GM21367 (cell line): ENCODE measurements around the gene CARD6.
"Not testable (repeated sequence)": the region's sequence is repeated elsewhere in the genome, so short reads cannot be mapped to it uniquely, and the experiment has no call there.

Source experiments
- ATAC-seq: cut with Tn5 transposase; IDR thresholded peaks from one replicate; pipeline ENCODE4 v1.9.1; 2021; ENCODE audit not compliant: unreplicated experiment

CARD6 gene

DNA sequence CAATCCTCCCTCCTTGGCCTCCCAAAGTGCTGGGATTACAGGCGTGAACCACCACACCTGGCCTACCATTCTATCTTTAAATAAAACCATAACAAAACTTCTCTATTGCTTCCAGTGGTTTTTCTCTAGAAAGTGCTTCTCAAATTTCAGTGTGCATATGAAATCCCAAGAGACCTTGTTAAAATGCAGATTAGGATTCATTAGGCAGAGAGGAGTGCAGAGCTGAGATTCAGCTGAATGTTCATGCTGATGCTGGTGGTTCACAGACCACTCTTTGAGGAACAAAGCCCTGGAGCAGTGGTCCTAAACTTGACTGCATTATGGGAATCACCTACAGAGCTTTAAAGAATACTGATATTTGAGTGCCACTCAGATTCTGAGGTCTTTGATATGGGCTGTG, 28.2 kb downstream of the CARD6 start:
- no peak for ATAC-seq

DNA sequence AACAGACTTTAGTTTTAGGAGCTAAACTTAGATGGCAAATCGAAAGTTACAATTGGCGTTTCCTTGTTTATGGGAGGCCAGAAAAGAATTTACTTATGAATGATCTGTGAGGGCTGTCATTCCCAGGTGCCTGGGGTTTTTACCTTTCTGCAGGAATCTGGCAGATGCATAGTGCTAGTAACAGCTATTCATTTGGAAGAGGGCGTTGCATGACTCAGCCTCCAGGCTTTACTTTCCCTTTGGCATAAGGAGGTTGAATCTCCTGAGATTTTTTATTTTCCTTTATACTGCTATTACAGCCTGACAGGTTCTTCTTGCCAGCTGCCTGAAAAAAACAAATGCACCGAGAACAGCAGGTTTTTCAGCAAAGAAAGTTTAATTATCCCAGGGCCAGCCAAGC, 30.0 kb downstream of the CARD6 start:
- no peak for ATAC-seq

DNA sequence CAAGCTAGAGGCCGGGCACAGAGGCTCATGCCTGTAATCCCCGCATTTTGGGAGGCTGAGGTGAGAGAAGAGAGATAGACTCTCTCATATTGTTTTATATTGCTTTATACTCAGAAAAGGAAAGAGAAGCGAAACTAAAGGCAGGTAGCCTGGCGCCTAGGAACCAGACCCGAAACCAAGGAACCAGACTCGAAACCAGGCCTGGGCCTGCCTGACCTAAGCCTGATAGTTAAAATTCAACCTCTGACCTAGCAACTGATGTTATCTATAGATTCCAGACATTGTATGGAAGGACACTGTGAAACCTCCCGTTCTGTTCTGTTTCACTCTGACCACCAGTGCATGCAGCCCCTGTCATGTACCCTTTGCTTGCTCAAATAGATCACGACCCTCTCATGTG, 31.1 kb downstream of the CARD6 start:
- not testable (repeated sequence) for ATAC-seq

DNA sequence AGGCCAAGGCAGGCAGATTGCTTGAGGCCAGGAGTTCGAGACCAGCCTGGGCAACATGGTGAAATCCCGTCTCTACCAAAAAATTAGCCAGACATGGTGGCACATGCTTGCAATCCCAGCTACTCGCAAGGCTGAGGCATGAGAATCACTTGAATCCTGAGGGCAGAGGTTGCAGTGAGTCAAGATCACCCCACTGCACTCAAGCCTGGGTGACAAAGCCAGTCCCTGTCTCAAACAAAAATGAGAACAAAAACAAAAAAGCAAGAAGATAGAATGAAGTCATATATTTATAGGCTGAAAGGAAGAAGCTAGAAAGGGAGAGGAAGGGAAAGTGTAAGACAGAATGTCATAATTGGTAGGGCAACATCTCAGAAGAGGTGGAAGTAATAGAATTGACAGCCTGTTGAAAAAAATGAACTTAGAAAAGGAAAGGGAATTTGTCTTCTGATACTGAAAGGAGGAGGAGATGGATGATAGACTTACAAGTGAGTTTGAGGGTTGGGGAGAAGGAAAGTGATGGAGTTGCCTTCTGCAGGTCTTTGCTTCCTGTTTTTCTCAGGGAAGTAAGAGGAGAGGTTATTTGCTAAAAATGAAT, 32.2 kb downstream of the CARD6 start:
- ATAC-seq, result no peak

DNA sequence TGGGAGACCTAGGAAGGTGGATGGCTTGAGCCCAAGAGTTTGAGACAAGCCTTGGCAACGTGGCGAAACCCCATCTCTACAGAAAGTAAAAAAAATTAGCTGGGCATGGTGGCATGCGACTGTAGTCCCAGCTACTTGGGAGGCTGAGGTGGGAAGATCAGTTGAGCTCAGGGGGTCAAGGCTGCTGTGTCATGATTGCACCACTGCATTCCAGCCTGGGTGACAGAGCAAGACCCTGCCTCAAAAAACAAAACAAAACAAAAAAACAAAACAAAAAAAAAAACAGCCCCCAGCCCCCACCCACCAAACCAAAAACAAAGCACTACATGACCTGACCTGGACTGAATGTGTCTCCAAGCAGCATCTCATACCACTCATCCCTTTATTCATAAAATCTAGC, 34.8 kb downstream of the CARD6 start:
- ATAC-seq, result no peak

DNA sequence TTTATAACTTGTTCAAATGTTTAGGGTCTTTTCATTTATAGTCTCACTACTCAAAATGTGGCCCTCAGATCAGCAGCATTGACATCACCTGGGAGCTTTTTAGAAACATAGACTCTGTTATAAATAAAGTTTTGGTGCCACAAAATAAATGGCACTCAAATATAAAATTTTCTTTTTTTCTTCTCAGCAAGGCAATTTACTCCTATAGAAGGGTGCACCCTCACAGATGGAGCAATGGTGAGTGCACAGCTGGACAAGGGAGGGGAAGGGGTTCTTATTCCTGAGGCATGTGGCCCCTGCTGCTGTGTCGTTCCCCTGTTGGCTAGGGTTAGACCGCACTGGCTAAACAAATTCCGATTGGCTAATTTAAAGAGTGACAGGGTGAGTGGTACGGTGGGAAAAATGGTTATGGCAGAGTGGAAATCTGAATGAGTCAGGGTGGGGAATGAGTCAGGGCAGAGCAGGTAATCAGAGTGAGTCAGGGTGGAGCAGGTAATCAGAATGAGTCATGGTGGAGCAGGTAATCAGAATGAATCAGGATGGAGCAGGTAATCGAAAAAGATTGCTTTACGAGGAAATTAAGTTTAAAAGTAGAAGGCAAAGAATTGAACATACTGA, 36.3 kb downstream of the CARD6 start:
- no peak for ATAC-seq

DNA sequence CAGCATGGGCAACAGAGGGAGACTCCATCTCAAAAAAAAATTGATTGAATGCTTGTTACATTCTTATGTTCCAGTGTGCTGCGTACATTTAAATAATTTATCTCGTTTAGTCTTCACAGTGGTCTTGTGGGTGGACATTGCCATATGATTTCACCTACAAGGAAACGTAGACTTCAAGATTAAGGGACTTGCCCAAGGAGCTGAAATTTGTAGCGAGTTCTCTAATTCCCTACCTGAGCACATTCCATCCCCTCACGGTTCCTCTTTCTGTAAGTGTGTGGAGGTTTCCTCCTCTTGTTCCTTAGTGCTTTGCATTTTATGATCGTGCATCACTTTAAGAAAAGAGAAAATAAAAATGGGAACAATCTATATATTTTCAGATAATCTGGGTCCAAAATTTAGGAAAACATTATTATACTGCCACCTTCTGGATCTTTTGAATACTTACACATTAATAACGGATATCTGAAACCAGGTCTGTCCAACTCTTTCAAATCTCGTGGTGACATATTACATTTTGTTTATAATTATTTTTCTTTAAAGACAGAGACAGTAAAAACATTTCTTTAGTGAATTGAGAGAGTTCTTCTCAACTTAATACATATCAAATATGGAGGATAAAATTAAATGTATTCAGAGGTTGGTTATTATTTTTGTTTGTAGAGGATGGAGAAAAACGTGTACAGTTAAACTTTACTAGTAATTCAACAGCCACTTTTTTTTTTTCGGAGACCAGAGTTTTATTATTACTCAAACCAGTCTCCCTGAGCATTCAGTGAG, 38.2 kb downstream of the CARD6 start:
- no peak for ATAC-seq

DNA sequence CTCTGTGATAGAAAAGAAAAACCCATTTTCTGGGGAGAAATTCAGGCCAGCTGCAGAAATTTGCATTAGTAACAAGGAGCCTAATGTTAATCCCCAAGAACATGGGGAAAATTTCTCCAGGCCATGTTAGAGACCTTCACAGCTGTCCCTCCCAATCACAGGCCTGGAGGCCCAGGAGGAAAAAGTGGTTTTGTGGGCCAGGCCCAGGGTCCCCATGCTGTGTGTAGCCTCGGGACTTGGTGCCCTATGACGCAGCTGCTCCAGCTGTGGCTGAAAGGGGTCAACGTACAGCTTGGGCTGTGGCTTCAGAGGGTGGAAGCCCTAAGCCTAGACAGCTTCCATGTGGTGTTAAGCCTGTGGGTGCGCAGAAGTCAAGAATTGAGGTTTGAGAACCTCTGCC, 41.1 kb downstream of the CARD6 start:
- ATAC-seq, result no peak

DNA sequence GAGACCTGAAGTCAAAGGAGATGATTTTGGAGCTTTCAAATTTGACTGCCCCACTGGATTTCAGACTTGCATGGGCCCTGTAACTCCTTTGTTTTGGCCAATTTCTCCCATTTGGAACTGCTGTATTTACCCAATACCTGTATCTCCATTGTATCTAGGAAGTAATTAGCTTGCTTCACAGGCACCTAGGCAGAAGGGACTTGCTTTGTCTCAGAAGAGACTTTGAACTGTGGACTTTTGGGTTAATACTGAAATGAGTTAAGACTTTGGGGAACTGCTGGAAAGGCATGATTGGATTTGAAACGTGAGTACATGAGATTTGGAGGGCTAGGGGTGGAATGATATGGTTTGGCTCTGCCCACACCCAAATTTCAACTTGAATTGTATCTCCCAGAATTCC, 41.9 kb downstream of the CARD6 start:
- ATAC-seq, result not testable (repeated sequence)

DNA sequence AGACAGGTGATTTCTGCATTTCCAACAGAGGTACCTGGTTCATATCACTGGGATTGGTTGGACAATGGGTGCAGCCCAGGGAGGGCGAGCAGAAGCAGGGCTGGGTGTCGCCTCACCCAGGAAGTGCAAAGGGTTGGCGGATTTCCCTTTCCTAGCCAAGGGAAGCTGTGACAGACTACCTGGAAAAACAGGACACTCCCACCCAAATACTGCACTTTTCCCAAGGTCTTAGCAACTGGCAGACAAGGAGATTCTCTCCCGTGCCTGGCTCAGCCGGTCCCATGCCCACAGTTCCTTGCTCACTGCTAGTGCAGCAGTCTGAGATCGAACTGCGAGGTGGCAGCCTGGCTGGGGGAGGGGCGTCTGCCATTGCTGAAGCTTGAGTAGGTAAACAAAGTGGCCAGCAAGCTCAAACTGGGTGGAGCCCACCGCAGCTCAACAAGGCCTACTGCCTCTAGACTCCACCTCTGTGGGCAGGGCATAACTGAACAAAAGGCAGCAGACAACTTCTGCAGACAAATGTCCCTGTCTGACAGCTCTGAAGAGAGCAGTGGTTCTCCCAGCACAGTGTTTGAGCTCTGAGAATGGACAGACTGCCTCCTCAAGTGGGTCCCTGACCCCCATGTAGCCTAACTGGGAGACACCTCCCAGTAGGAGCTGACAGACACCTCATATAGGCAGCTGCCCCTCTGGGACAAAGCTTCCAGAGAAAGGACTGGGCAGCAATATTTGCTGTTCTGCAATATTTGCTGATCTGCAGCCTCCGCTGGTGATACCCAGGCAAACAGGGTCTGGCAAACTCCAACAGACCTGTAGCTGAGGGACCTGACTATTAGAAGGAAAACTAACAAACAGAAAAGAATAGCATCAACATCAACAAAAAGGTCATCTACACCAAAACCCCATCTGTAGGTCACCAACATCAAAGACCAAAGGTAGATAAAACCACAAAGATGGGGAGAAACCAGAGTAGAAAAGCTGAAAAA, 54.6 kb downstream of the CARD6 start:
- not testable (repeated sequence) for ATAC-seq

DNA sequence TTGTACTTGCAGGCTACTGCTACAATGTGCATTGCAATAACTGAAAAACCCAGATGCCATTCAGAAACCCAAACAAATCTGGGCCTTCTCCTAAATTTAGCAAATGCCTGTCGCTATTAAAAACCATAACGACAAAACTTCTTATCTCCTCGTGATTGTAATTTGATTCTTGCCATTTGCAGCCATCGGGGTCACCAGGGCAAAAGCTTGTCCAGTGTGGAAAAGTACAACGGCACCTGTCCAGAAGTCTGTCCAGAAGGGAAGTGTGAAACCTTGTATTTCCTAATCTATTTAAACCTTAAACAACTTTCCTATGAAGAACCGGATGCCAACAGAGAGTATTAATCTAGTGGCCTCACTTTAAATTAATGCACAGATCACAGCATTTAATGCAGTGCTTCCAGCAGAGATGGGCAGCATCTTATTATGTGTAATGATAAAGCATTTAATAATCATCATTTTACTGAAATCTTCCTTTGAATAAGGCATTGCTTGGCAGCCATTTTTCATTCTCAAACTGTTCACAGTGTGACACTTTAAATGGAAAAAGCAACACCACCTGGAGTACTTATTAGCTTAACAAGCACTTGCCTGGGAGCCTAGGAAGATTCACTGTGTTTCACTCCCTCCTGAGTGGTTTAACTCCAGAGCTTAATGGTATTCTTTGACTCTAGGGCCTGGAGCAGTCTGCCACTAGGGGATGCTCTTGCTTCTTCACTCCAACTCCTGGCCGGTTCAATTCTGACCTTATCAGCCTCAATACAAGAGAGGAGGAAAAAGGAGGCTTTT, 63.2 kb downstream of the CARD6 start:
- peak; percentile 91 for ATAC-seq

DNA sequence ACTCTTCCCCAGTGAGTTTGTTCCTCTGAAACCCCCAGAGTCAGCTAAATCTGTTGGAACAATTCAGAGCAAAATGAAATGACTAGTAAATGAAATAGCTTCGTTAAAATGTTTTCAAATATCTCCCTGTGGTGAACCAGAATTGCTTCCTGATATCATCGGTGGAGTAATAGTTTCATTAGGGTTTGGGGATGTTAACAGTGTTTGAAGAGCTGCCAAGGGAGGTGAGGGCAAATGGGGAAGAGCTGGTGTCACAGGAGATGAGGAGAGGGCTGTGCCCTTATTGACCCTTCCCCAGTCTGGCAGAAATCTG, 63.8 kb downstream of the CARD6 start:
- no peak for ATAC-seq

DNA sequence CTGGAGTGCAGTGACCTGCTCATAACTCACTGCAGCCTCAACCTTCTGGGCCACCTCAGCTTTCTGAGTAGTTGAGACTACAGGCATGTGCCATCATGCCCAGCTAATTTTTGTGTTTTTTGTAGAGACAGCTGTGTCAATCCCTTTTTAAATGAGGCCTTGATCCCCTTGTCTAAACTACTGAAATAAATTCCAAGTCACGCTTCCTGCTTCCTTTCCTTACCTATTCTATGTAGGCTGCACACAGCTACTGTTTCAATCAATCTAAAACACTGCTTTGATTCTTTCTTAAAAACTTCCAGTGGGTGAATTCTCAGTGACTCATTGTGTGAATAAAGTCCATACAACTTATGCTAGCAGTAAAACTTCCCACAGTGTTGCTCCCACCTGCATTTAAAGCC, 65.2 kb downstream of the CARD6 start:
- ATAC-seq, result no peak

DNA sequence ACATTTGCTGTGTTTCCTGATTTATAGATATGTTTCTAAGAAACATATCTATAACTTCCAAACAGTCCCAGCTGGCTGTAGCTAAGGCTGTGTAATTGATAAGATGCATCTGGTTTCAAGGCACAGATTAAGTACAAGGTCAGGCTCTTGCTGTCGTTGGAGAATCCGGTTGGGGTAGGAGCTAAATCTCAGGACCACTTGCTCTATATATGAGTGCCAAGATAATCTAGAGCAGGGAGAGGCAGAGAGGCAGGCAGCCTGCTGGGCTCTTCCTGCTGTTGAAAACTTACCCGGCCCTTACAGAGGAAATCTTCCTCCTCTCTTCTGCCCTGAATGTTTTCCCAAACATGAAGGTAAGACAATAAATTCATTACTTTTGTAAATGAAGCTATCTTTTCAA, 68.1 kb downstream of the CARD6 start, which contains the start of gene C7:
TSS of gene C7 (plus strand) at position 234 of the 400 bp plus-strand sequence. CDS start at position 348, 114 bp downstream.
- ATAC-seq, result no peak

DNA sequence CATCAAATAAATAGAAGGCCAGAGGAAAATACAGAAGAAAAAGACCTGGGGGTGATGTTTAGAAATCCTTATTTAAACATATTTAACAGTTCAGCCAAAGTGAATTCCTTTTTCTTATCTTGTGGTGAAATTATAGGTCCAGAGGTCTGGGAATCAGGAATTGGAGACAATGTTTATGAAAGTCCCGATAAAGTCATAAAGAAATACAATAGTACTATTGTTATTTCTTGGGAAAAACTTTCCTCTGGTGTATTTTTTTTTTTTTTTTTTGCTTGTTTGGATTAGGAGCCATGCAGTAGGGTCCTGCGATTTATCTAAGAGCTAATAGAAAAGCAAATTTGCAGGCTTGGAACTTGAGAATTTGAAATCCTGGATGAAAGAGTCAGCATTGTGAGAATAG, 68.6 kb downstream of the CARD6 start:
- no peak for ATAC-seq
